DMS153 treated with DMSO at 0.1 percent for 48 hours (cell line): ENCODE results near the gene HARS1.
"Not testable (repeated sequence)": the region's sequence is repeated elsewhere in the genome, so short reads cannot be mapped to it uniquely, and the experiment has no call there.

Source experiments
- DNase-seq: peaks from one replicate; lab custom pipeline; 2025; ENCODE audit not compliant: unreplicated experiment; lab: John Stamatoyannopoulos, UW

HARS1 gene

DNA sequence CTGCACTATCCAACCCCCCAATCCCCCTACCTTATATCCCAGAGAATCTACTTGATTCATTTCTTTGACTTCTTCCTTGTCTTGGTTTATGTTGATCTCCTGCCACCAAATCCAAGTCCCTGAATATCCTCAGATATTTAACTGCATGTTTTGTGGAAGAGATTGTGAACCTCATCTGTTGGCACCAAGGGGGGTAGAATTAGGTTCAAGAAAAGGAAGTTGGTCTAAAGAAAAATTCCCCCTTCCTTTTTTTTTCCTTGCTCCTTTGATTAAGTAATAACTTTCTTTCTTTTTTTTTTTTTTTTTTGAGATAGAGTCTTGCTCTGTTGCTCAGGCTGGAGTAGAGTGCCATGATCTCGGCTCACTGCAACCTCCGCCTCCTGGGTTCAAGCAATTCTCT, 57.7 kb downstream of the HARS1 start:
- DNase-seq, result no peak

DNA sequence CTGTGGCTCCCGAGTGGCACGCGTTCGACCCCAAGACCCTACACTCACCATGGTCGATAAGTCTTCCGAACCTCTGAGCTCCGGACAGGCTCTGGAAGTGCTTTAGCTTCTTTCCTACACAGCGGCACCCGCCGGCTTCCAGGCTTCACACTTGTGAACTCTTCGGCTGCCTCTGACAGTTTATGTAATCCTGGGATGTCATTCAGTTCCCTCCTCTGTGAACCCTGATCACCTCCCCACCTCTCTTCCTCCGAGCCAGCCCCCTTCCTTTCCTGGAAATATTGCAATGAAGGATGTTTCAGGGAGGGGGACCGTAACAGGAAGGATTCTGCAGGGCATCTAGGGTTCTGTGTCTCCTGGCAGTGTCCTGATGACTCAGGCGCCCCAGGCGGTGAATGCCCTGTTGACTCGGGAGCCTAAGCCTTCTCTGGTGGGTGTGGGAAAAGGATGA, 58.1 kb downstream of the HARS1 start, which contains the start of gene CD14:
Gene CD14, minus strand, starts transcription at position 155 of the 451 bp plus-strand sequence. Its CDS starts 104 bp downstream, at position 51.
- DNase-seq, result no peak

DNA sequence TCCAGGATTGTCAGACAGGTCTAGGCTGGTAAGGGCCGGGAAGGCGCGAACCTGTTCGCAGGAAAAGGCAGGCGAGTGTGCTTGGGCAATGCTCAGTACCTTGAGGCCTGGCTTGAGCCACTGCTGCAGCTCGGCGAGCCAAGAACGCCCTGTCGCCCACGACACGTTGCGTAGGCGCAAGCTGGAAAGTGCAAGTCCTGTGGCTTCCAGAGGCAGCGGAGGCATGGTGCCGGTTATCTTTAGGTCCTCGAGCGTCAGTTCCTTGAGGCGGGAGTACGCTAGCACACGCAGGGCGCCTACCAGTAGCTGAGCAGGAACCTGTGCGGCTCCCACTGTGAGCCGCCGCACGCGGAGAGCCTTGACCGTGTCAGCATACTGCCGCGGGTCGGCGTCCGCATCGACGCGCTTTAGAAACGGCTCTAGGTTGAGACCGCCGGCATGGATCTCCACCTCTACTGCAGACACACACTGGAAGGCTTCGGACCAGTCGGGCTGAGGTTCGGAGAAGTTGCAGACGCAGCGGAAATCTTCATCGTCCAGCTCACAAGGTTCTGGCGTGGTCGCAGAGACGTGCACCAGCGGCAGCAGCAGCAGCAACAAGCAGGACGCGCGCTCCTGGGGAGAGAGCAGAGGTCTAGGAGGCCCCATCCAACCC, 58.7 kb downstream of the HARS1 start:
- no peak for DNase-seq

DNA sequence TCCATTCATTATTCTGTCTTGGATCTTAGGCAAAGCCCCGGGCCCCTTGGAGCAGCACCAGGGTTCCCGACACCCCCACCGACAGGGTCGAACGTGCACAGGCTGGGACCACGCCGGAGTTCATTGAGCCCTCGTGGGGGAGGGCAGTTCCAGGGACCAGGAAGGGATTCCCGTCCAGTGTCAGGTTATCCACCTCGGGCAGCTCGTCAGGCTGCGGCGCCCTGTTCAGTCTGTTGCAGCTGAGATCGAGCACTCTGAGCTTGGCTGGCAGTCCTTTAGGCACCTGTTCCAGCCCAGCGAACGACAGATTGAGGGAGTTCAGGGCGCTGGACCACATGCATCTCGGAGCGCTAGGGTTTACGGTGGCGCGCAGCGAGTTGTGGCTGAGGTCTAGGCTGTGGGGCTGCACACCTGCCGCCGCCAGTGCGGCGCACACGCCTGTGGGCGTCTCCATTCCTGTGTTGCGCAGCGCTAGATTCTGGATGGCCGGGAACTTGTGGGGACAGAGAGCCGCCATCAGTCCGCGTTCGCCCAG, 59.3 kb downstream of the HARS1 start:
- DNase-seq, result no peak

DNA sequence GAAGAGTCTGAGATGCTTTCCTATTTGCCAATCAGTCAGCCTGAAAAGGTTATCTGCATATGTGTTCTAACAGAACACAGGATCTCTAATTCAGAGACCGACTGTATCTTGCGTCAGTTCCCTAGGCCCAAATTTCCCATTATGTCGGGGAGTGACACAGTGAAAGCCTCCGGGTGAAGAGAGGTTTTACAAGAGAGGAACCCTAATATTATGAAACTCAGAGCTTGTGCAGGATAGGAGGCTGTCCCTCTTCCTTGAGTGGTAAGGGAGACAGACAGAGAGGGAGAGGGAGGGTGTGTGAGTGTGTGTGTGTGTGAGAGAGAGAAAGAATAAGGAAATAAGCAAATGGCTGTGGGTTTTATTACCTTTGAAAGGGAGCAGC, 60.1 kb downstream of the HARS1 start:
- no peak for DNase-seq

DNA sequence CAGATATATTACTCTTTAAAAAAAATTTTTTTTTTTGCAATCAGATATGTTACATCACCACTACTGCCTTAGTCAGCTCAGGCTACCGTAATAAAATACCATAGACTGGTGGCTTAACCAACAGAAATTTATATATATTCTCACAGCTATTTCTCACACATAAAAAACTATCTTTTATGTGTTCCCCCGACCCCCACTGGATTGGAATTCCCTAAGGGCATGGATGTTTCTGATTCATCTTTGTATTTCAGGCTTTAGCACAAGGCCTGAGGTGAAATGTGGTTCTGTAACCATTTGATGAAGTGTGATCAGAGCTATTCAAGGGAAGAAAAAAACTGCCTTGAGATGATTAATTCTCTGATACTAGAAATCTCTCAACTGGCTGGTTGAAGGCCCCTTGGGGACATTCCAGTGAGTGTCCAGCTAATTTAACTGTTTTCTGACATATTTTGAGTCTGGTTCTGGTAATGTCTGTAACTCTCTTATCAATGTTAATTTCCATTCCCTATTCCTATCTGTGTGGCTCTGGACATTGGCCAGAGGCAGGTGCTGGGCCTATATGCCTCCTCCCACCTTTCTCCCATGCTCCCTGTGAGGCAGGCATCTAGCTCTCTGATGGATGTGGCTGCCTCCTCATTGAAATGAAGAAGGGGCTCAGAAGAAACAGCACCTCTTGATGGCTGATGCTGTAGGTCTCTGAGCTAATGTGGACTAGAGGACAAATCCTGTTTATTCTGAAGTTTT, 60.7 kb downstream of the HARS1 start:
- no peak for DNase-seq

DNA sequence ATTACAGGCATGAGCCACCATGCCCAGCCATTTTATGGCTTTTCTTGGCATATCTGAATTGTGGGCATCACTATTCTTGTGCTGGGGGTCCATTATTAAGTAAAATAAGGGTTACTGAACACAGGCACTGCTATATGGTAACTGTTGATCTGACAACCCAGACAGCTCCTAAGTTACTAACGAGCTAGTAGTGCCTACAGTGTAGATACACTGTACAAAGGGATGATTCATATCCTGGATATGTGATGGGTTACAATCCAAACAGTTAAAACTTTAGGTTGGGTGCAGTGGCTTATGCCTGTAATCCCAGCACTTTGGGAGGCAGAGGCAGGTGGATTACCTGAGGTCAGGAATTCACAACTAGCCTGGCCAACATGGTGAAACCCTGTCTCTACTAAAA, 62.5 kb downstream of the HARS1 start:
- DNase-seq, result no peak

DNA sequence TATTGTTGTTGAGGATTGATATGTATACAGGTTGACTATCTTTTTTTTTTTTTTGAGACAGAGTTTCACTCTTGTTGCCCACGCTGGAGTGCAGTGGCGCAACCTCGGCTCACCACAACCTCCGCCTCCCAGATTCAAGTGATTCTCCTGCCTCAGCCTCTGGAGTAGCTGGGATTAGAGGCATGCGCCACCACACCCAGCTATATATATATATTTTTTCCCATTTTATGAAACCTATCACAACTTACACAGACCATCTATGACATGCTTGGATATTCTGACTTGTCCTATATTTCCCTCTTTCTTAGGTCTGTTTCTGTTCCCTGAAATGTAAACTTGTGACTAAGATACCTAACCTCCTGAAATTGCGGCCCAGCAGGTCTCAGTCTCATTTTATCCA, 63.2 kb downstream of the HARS1 start:
- no peak for DNase-seq

DNA sequence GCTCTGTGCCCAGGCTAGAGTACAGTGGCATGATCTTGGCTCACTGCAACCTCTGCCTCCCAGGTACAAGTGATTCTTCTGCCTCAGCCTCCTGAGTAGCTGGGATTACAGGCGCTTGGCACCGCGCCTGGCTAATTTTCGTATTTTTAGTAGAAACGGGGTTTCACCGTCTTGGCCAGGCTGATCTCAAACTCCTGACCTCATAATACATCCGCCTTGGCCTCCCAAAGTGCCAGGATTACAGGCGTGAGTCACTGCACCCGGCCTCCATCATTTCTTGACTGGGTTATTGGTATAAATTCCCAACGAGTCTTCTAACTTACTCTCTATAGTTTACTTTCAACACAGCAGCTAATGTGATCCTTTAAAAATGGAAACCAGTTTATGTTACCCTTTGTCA, 66.3 kb downstream of the HARS1 start:
- not testable (repeated sequence) for DNase-seq
